Astrocyte of the spinal cord (primary cell): ENCODE results near the gene ZCCHC7.

ENCODE experiments used
- DNase-seq: peaks from one replicate; pipeline ENCODE4 v3.0.0; 2011; ENCODE audit warnings: low read depth, low spot score
- H3K4me3 ChIP-seq: 2 replicates; pipeline ENCODE4 v1.5.1; 2011; ENCODE audit warnings: low read depth, mild to moderate bottlenecking, low read length, moderate library complexity
- in situ Hi-C: cut with HindIII; loops from 2 replicates; pipeline ENCODE4 v1.10.0; 2017; ENCODE audit warnings: low sequenced_read_pairs
- TF ChIP-seq, protein P1 (sequence below): IDR thresholded peaks from 2 replicates; pipeline ENCODE4 v1.5.1; 2012; ENCODE audit warnings: low read depth, mild to moderate bottlenecking, low read length, inconsistent platforms

ZCCHC7 gene

DNA sequence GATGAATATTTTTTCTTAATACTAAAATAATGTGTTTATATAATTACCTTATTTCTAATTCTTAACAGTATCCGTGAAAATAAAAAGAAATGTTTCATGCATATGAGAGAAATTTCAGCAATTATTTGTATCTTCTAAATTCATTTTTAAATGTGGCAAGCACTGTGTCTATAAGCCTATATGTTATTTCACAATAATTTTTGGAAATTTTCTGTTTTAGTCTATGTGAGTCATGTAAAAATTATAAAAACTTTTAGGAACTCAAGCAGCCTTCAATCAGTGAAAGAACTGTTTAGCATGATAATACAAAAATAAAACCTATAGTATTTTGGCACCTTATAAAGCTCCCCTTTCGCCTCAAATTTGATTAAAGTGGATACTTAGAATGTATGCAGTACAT is 96.8 kb downstream of the ZCCHC7 start:
- in situ Hi-C loops, result no loop called here
- TF ChIP-seq, protein P1, sequence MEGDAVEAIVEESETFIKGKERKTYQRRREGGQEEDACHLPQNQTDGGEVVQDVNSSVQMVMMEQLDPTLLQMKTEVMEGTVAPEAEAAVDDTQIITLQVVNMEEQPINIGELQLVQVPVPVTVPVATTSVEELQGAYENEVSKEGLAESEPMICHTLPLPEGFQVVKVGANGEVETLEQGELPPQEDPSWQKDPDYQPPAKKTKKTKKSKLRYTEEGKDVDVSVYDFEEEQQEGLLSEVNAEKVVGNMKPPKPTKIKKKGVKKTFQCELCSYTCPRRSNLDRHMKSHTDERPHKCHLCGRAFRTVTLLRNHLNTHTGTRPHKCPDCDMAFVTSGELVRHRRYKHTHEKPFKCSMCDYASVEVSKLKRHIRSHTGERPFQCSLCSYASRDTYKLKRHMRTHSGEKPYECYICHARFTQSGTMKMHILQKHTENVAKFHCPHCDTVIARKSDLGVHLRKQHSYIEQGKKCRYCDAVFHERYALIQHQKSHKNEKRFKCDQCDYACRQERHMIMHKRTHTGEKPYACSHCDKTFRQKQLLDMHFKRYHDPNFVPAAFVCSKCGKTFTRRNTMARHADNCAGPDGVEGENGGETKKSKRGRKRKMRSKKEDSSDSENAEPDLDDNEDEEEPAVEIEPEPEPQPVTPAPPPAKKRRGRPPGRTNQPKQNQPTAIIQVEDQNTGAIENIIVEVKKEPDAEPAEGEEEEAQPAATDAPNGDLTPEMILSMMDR, result no peak
- no peak overlapping the region for H3K4me3 ChIP-seq
- no peak for DNase-seq

DNA sequence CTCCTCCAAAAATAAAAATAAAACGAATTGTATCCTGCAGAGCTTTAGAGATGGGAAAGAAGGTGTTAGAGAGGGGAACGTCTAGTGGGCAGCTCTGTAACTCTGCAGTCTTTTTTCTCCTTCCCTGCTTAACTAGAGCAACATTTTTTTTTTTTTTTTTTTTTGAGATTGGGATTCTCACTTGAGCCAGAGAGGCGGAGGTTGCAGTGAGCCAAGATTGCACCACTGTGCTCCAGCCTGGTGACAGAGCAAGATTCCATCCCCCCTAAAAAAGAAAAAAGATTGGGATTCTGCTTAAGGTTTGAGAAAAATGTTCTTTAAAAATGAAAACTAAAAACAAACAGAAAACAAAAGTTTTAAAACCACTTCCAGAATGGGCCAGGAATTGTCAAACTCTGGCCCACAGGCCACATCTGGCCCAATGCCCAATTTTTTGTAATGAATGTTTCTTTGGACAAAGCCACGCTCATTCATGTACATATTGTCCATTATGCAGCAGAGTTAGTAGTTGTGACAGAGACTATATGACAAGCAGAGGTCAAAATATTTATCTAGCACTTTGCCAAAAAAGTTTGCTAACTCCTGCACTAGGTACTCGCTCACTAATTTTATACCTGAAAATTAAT is 98.5 kb downstream of the ZCCHC7 start:
- TF ChIP-seq, protein P1, result no peak
- DNase-seq, result no peak
- H3K4me3 ChIP-seq, result no peak overlapping the region
- in situ Hi-C loops, result no loop called here

DNA sequence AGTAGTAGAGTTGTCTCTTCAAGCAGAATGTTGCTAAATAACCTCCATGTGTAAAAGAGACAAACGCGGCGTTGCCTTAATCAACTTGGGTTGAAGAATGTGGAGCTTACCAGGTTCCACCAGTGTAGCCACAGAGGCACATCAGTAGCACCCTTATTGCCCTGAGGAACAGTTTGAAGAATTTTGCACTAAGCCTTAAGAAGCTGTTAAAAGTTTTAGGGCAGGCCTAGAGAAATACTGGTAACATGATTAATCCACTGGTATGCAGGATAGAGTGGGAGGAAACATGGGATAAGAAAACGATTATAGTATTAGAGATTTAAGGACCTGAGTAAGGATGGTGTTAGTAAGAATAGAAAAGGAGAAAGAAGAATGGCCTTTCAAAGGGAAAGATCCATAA is 100.6 kb downstream of the ZCCHC7 start:
- no peak overlapping the region for H3K4me3 ChIP-seq
- in situ Hi-C loops, result no loop called here
- DNase-seq, result no peak
- TF ChIP-seq, protein P1, result no peak

DNA sequence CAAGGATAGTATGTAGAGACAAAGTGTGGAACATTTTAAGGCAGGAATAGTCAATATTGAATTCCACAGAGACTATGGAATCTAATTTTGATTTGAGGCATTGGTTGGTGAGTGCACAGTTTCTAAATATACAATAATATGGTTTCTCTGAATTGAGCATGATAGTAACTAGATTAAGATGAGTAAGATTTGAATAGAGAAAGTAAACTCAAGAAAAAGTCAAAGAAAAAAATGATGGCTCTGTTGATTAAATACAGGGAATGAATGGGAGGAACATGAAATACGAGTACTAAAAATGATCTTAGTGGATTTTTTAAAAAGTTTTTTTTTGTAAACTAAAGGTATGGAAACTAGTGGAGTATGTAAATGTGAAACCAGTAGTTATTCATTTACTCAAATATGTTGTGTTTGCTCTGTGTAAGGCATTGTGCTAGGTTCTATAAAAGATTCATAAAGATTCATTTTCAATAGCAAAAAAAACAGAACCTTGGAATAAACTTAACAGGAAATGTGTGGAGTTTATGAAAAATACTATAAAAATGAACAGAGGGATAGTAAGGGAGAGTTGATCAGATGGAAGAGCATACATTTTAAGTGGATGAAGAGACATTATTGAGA is 101.2 kb downstream of the ZCCHC7 start:
- DNase-seq, result no peak
- TF ChIP-seq, protein P1, result no peak
- H3K4me3 ChIP-seq, result no peak overlapping the region
- in situ Hi-C loops, result no loop called here

DNA sequence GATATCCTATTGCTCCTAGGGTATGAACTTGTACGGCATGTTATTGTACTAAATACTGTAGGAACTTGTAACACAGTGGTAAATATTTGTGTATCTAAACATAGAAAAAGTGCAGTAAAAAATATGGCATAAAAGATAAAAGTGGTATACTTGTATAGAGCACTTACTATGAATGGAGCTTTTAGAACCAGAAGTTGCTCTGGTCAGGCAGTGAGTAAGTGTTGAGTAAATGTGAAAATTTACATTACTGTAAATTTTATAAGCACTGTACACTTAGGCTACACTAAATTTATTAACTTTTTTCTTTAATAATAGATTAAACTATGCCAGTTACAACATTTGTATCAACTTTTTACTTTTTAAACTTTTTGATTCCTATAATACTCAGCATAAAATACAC is 109.1 kb downstream of the ZCCHC7 start:
- in situ Hi-C loops, result no loop called here
- no peak for DNase-seq
- H3K4me3 ChIP-seq, result no peak overlapping the region
- TF ChIP-seq, protein P1, result no peak

DNA sequence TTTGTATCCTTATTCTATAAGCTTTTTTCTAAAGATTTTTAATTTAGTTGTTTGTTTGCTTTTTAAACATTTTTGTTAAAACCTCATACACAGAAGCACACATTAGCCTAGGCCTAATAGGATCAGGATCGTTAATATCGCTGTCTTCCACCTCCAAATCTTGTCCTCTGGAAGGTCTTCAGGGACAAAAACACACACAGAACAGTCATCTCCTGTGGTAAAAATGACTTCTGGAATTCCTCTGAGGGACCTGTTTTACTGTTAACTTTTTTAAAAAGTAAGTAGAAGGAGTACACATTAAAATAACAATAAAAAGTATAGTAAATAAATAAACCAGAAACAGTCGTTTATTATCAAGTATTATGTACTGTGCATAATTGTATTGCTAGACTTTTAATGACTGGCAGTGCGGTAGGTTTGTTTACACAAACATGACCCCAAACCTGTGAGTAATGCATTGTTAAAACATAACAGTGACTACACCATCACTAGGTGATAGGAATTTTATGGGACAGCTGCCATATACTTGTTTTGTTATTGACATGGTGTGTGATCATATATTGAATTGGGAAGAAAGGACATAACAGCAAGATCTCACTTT is 109.6 kb downstream of the ZCCHC7 start:
- no peak for DNase-seq
- in situ Hi-C loops, result no loop called here
- TF ChIP-seq, protein P1, result no peak
- H3K4me3 ChIP-seq, result no peak overlapping the region
